GM18519 (cell line): Measurements from ENCODE around the gene TNRC18.

ENCODE experiments used
- ATAC-seq: cut with Tn5 transposase; IDR thresholded peaks from one replicate; pipeline ENCODE4 v1.9.1; 2021; ENCODE audit warnings: mild to moderate bottlenecking, moderate library complexity; ENCODE audit not compliant: unreplicated experiment, low FRiP score

The TNRC18 gene

DNA sequence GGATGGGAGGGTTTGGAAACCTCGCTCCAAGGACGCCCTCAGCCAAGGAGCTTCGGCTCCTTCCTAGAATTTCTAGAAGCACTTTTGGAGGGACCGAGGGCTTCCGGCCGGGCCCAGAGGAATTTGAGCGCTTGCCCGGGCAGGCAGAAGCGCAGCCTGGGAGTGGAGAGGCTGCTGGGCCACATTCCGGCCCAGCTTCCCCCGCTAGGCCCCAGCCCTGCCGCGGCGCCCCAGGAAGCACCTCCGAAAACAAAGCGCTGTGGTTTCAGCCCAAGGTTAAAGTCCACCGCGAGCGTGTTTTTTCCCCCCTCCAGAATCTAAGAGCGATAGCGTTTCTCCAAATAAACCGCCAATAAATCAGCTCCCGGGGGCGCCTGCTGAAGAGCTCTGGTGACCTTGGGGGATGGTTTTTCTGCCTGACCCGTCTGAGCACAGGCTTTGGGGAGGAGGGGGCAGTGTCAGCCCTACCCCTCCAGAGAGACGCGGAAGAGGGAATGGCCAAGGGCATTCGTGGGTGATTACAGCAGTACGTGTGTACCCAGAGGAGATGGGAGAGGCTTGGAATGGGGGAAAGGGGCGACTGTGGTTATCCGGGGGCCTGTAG is 5.7 kb upstream of the TNRC18 start:
- ATAC-seq: no peak

- no peak for ATAC-seq
Observed at GRCh38 chr7:5428478-5429252, 5.0 kb upstream of the TNRC18 start.

DNA sequence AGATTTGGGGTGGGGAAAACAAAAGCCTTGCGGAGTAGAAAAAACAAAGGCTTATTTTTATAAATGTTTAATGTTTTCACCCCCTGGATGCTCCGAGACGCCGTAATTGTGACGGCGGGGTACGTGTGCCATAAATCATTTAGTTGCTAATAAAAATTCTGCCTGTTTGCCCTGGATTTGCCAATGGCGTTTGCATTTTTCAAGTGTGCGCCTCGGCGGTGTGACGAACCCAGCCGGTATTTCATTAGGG is 2.5 kb upstream of the TNRC18 start:
- no peak for ATAC-seq

DNA sequence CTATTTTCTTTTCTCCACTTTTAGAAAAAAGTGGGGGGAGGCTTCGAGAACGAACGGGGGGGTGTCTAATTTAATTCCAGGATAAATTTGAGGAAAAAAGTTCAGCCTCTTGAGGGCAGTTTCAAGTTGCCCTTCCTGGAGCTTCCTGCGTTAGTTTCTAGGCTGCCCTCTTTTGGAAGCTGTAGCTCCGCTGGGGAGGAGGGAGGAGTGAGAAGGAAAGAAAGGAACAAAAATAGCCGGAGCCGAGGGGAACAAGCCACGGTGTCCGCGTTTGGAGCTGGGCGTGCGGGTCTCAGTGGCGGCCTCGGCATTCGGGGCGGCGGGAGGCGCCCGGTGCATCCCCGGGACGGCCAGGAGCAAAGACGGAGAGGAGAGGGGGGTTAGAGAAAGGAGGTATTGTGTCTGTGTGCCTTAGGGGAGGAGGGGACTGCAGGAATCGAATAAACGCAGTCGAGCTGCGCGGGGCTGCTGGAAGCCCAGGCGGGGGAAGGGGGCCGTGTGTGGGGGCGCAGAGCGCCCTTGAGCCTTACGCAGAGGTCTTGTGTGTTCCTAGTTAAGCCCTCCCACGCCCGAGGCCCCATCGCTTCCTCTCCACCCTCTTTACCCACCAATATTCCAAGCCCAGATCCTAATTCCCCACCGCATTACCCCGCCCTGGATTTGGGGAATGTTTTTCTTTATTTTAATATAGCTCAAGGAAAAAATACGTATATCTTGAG is 2.0 kb upstream of the TNRC18 start:
- no peak for ATAC-seq

- no peak for ATAC-seq
Observed at GRCh38 chr7:5424749-5425506, 1.3 kb upstream of the TNRC18 start.

DNA sequence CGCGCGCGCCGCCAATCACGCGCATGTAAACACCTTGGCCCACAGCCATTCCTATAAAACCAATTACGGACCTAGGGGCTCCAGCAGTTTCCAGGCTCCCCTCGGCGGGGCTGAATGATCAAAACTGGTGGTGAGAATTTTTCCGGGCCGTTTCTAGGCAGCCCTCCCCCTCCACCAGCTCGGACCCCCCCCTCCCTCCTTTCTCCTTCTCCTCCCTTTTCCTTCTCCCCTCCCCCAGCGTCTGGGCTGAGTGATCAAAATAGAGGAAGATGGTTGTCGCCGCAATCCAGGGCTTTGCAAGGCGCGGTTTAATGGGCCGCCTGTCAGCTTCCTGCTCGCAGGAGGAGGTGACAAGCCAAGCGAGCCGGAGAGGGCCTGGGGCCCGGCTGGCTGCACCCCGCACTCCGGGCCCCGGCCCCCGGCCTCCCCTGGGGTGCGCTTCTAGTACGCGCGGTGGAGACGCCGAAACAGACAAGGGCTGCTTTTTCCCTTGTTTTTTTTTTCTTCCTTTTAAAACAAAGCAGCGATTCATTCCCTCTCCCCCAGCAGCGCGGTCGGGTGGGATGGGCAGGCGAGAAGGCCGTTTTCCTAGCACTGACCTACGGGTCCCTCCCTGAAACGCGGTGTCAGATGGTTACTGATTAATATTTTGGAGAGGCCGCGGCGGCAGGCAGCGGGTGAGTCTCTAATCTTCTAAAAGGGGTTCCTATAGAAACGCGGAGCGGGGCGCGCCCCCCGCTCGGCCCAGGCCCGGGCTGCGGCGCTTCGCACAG is 528 bp upstream of the TNRC18 start:
- ATAC-seq: no peak

GRCh38 chr7:5422396-5423305 is 983 bp downstream of the TNRC18 start:
- ATAC-seq: no peak

- no peak for ATAC-seq
Observed at GRCh38 chr7:5421714-5422395, 1.8 kb downstream of the TNRC18 start.

- no peak for ATAC-seq
Observed at GRCh38 chr7:5420881-5421713, 2.5 kb downstream of the TNRC18 start.

GRCh38 chr7:5420067-5420880 is 3.4 kb downstream of the TNRC18 start:
- ATAC-seq: no peak

DNA sequence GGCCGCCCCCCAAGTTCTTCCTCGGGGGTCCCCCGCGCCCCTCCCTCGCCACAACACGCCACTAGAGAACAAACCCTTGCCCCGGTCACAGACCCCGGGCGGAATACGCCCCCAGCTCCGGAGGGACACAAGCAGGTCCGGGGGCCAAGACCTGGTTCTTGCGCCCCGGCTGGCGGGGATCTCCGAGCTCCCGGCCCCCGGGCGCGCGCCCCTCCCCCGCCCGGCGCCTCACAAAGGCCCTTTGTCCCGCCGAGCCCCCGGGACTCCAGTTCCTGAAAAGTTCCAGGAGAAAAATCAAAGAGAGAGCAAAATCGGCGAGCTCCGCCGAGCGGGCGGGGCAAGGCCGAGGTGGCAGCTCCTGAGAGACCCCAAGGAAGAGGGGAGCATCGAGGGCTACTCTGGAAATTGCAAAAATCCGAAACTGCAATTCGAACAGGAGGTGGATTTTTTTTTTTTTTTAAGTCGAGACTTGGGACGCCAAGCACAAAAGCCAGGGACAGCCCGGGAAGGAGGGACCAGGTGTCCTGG is 4.0 kb downstream of the TNRC18 start:
- ATAC-seq: no peak

GRCh38 chr7:5418285-5418582 is 5.4 kb downstream of the TNRC18 start:
- ATAC-seq: no peak

GRCh38 chr7:5417106-5418071 is 6.2 kb downstream of the TNRC18 start:
- ATAC-seq: no peak

- ATAC-seq: no peak
Observed at GRCh38 chr7:5414916-5415315, 8.7 kb downstream of the TNRC18 start.

DNA sequence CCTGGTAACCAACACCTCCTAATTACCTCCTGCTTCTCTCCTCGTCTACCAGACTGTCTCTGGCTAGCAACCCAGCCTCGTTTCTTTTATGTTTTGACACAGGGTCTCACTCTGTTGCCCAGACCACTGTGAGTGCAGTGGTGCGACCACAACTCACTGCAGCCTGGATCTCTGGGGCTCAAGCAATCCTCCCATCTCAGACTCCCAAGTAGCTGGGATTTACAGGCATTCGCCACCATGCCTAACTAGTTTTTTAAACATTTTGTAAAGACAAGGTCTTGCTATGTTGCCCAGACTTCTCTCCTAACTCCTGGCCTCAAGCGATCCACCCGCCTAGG is 10.2 kb downstream of the TNRC18 start:
- ATAC-seq: no peak

DNA sequence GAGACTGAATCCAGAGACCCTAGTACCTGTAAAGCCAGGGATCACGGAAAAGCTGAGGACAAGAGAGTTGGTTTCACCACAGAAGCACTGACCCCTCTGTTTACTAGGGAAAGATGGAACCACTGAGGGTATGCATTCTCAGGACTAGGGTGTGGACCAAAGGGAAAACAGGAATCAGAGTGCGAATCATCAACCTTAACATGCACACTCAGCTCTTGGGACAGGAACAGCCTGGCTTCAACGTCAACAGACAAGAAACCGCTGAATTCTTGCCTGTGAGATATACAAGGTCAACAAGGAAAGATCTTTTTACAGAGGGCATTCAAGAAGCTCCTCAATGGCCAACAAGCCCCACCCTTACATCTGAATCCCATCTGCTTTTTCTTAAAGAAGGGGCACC is 14.9 kb downstream of the TNRC18 start:
- no peak for ATAC-seq
